Ishikawa (cell line): Measurements from ENCODE around the gene D2HGDH.

Experiments
- CEBPB ChIP-seq: IDR thresholded peaks from 2 replicates; pipeline ENCODE4 v1.6.1; 2012
- CREB1 ChIP-seq: IDR thresholded peaks from 2 replicates; pipeline ENCODE4 v1.6.1; 2012; ENCODE audit warnings: low read depth
- EGR1 ChIP-seq: IDR thresholded peaks from 2 replicates; pipeline ENCODE4 v1.6.1; 2012
- EP300 ChIP-seq: IDR thresholded peaks from 2 replicates; pipeline ENCODE4 v1.6.1; 2012; ENCODE audit warnings: borderline replicate concordance
- FOXM1 ChIP-seq: IDR thresholded peaks from 2 replicates; pipeline ENCODE4 v1.6.1; 2012; ENCODE audit warnings: low read depth, borderline replicate concordance
- MAX ChIP-seq: IDR thresholded peaks from 2 replicates; pipeline ENCODE4 v1.6.1; 2012
- NFIC ChIP-seq: IDR thresholded peaks from 2 replicates; pipeline ENCODE4 v1.6.1; 2012
- RAD21 ChIP-seq: IDR thresholded peaks from 2 replicates; pipeline ENCODE4 v1.6.1; 2012; ENCODE audit warnings: low read depth
- REST ChIP-seq: IDR thresholded peaks from 2 replicates; pipeline ENCODE4 v1.6.1; 2012; ENCODE audit warnings: low read depth, mild to moderate bottlenecking
- TAF1 ChIP-seq: IDR thresholded peaks from 2 replicates; pipeline ENCODE4 v1.6.1; 2012; ENCODE audit warnings: low read depth, mild to moderate bottlenecking
- TCF12 ChIP-seq: IDR thresholded peaks from 2 replicates; pipeline ENCODE4 v1.6.1; 2012; ENCODE audit warnings: low read depth
- TEAD4 ChIP-seq: IDR thresholded peaks from 2 replicates; pipeline ENCODE4 v1.6.1; 2012
- USF1 ChIP-seq: IDR thresholded peaks from 2 replicates; pipeline ENCODE4 v1.6.1; 2012
- YY1 ChIP-seq: IDR thresholded peaks from 2 replicates; pipeline ENCODE4 v1.6.1; 2012; ENCODE audit warnings: low read depth
- ZBTB7A ChIP-seq: IDR thresholded peaks from 2 replicates; pipeline ENCODE4 v1.6.1; 2012; ENCODE audit warnings: low read depth

Gene D2HGDH

GRCh38 chr2:241734467-241735208 is at the start of gene D2HGDH:
D2HGDH (plus strand) TSS chr2:241734630; CDS start chr2:241735225, 595 bp downstream.
- TF ChIP-seq REST (no peak), RAD21 (no peak), TCF12 (no peak), EP300 (0 out of 2 replicates have a peak, but pooled peaks have one; percentile 6), TAF1 (peak; percentile 39; the same call in 1 of the 2 replicates), YY1 (0 out of 2 replicates have a peak, but pooled peaks have one; percentile 10), CREB1 (no peak), EGR1 (no peak), FOXM1 (no peak), USF1 (peak; percentile 96), ZBTB7A (no peak), MAX (peak; percentile 72)

GRCh38 chr2:241686324-241686649 is 48.1 kb upstream of the D2HGDH start:
- TF ChIP-seq ZBTB7A (no peak), NFIC (no peak)

GRCh38 chr2:241686650-241687425 is 47.6 kb upstream of the D2HGDH start, which contains the start of gene DTYMK:
DTYMK (minus strand) TSS chr2:241686815; CDS start chr2:241686783, 32 bp downstream.
- TF ChIP-seq CEBPB (no peak), MAX (peak; percentile 90; the same call in 1 of the 2 replicates), ZBTB7A (no peak), EGR1 (no peak), REST (no peak), NFIC (no peak), TCF12 (peak; percentile 31; the same call in 1 of the 2 replicates), EP300 (no peak), USF1 (no peak; the same call in 1 of the 2 replicates), YY1 (peak; percentile 93), TAF1 (peak; percentile 88), TEAD4 (peak; percentile 13; the same call in 1 of the 2 replicates), RAD21 (no peak), CREB1 (peak; percentile 77), FOXM1 (peak; percentile 88)

GRCh38 chr2:241689306-241689705 is 45.1 kb upstream of the D2HGDH start:
- TF ChIP-seq CEBPB (no peak), RAD21 (no peak), EP300 (no peak), REST (no peak), TCF12 (no peak), ZBTB7A (no peak), NFIC (no peak)
